ENCODE results near the gene SSBP3. TPM values are rescaled to one million over a fixed set of nuclear protein-coding genes. Genes with fewer than 3 reads are reported as not detected.

The SSBP3 gene
- total and polyA plus RNA-seq, 9 of the 15 experiments (the other 6 are each of a cell fraction or from before 2014, with no cell fraction given): 8.7 to 108 (median 33.8) TPM

GRCh38 chr1:54350360-54350759 is 55.8 kb downstream of the SSBP3 start:
- H3K9me1 ChIP-seq (ENCODE audit: control insufficient read depth, insufficient read depth, low read length): no peaks in the 10 kb centered on the region
- no peak for TF ChIP-seq MXI1 (IDR thresholded peaks at IDR 0.05; ENCODE audit: low read depth, low read length)
- TF ChIP-seq, protein P1, sequence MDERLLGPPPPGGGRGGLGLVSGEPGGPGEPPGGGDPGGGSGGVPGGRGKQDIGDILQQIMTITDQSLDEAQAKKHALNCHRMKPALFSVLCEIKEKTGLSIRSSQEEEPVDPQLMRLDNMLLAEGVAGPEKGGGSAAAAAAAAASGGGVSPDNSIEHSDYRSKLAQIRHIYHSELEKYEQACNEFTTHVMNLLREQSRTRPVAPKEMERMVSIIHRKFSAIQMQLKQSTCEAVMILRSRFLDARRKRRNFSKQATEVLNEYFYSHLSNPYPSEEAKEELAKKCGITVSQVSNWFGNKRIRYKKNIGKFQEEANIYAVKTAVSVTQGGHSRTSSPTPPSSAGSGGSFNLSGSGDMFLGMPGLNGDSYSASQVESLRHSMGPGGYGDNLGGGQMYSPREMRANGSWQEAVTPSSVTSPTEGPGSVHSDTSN (CRISPR knock-in tag; IDR thresholded peaks at IDR 0.05; ENCODE audit: low read depth): no peak
- TF ChIP-seq, protein P1 (tag; conservative IDR thresholded peaks at IDR 0.05; ENCODE audit: low read depth): 0 out of 2 replicates have a peak, but pooled peaks have one; percentile 7
- TF ChIP-seq RNF2 (IDR thresholded peaks at IDR 0.05): no peak
- TF ChIP-seq PPARD (CRISPR knock-in tag; IDR thresholded peaks at IDR 0.05): no peak
- TF ChIP-seq RBM14 (IDR thresholded peaks at IDR 0.05; ENCODE audit: borderline replicate concordance, insufficient read depth, low read depth, low read length): no peak
- no peak for TF ChIP-seq POLR2H (tag; IDR thresholded peaks at IDR 0.05; ENCODE audit: low read depth)
- H3K4me3 ChIP-seq: no peak overlapping the region
- H2AFZ ChIP-seq (ENCODE audit: low read depth, low read length): no peak overlapping the region
- peaks cover 84% of the 10 kb centered on the region for H3K79me2 ChIP-seq (ENCODE audit: control insufficient read depth, insufficient read depth, low read length)
- WGBS (ENCODE audit: insufficient coverage, low coverage, missing lambda C conversion rate): 83% methylated on average over 5 of the region's 5 CpGs
- H3K27me3 ChIP-seq (ENCODE audit: control insufficient read depth in 2 of 2, insufficient read depth in 2 of 2, low read length in 2 of 2): no peaks in the 10 kb centered on the region
- CTCF ChIA-PET (ENCODE audit: low intra/inter-chr PET ratio): no interaction called here
- peaks cover 30% of the 10 kb centered on the region; the same call in 1 of the 2 replicates for H4K20me1 ChIP-seq (replicated peaks; ENCODE audit: control insufficient read depth, insufficient read depth, low read length)
- POLR2A ChIA-PET: interaction anchor here (1.0 to 2.0 kb wide), 3 partner anchors 10 to 74 kb away, joined by 3 to 8 read pairs (median 4); no protein-coding TSS in a partner anchor
- no peak overlapping the region for H3K9ac ChIP-seq (ENCODE audit: insufficient read depth in 1 of 2, low read depth in 2 of 2, low read length in 2 of 2)
- H3K36me3 ChIP-seq (ENCODE audit: control insufficient read depth, insufficient read depth, low read length): peaks cover 24% of the 10 kb centered on the region; the same call in 2 of the 3 replicates
- H3K4me2 ChIP-seq (ENCODE audit: insufficient read depth, low read length): no peak overlapping the region
- H3K27ac ChIP-seq (ENCODE audit: extremely low read depth, low read depth, low read length): no peak overlapping the region
- intact Hi-C loops (cut with micrococcal nuclease): no loop called here
- in situ Hi-C loops (cut with MboI): no loop called here
- no peak for DNase-seq (ENCODE audit: extremely low read depth in 1 of 4, low spot score in 3 of 4)
- BruUV-seq (replicated peaks): no TSS peak
- no peak for ATAC-seq
- peaks cover 18 to 19% of the 10 kb centered on the region in 2 experiments for H3K4me1 ChIP-seq (replicated peaks in 1 of 2; ENCODE audit: control insufficient read depth in 2 of 2, insufficient read depth in 2 of 2, low read length in 2 of 2)
- no peak for FAIRE-seq
- no peaks in the 10 kb centered on the region for H3K9me3 ChIP-seq (replicated peaks; ENCODE audit: control insufficient read depth, insufficient read depth, low read depth, low read length)
